Panc1 (cell line): ENCODE data around the gene GPC6. TPM values are rescaled to one million over a fixed set of nuclear protein-coding genes. Genes with fewer than 3 reads are reported as not detected.

Experiments
- ATAC-seq: fragments of 200-7000 bp; cut with Tn5 transposase; 2 replicates; pipeline ENCODE4 v1.9.1; 2020; ENCODE audit warnings: mild to moderate bottlenecking, moderate library complexity
- BruUV-seq: library from RNA; stranded (reverse); fragments of 400-500 nt; replicated peaks from 2 replicates; lab custom pipeline; 2021; lab: Mats Ljungman, UMichigan
- CTCF ChIA-PET: fragments of 300-600 bp; sonication (Branson Sonifier 250); formaldehyde crosslinking; loops from one replicate; lab custom pipeline; 2022; ENCODE audit warnings: antibody characterized with exemption; lab: Charles Lee
- POLR2A ChIA-PET: fragments of 300-600 bp; sonication (Branson Sonifier 250); formaldehyde crosslinking; loops from one replicate; lab custom pipeline; 2022; ENCODE audit warnings: antibody characterized with exemption; lab: Charles Lee
- DNase-seq: peaks from one replicate; pipeline ENCODE4 v3.0.0-alpha.2; 2010; ENCODE audit warnings: low read depth, low spot score
- H3K27ac ChIP-seq: 2 replicates; pipeline ENCODE4 v1.5.1; 2011; ENCODE audit warnings: mild to moderate bottlenecking, low read length, inconsistent platforms
- H3K27me3 ChIP-seq: fragments of 200-500 bp; sonication (Bioruptor generic); 2 replicates; pipeline ENCODE4 v1.6.0; 2014; ENCODE audit warnings: low read length, inconsistent platforms; ENCODE audit not compliant: control insufficient read depth, insufficient read depth
- H3K36me3 ChIP-seq: fragments of 200-500 bp; sonication (Bioruptor generic); 2 replicates; pipeline ENCODE4 v1.5.1; 2014; ENCODE audit warnings: inconsistent platforms, mild to moderate bottlenecking, low read length, moderate library complexity; ENCODE audit not compliant: control insufficient read depth, insufficient read depth
- H3K4me1 ChIP-seq: 2 replicates; pipeline ENCODE4 v1.5.1; 2011; ENCODE audit warnings: inconsistent platforms, mild to moderate bottlenecking, low read length, moderate library complexity; ENCODE audit not compliant: control insufficient read depth, insufficient read depth
- H3K4me3 ChIP-seq, 2 experiments: 2 replicates each; pipeline ENCODE4 v1.5.1; 2011 to 2012; ENCODE audit warnings: low read depth in 2 of 2, low read length in 2 of 2, mild to moderate bottlenecking in 2 of 2, inconsistent platforms in 1 of 2, moderate library complexity in 1 of 2
- H3K9me3 ChIP-seq: fragments of 200-500 bp; sonication (Bioruptor generic); 2 replicates; pipeline ENCODE4 v1.5.1; 2014; ENCODE audit warnings: low read depth, mild to moderate bottlenecking, inconsistent platforms, low read length, moderate library complexity; ENCODE audit not compliant: control insufficient read depth, insufficient read depth
- CTCF ChIP-seq: fragments of 450-650 bp; IDR thresholded peaks from 2 replicates; pipeline ENCODE4 v1.5.1; 2017; ENCODE audit warnings: mild to moderate bottlenecking
- POLR2AphosphoS5 ChIP-seq: IDR thresholded peaks from 2 replicates; pipeline ENCODE4 v1.6.1; 2012; ENCODE audit warnings: mild to moderate bottlenecking, low read depth, low read length, moderate library complexity
- REST ChIP-seq, 2 experiments: IDR thresholded peaks; 2 replicates each; pipeline ENCODE4 v1.6.1; 2011 to 2012; ENCODE audit warnings: low read depth in 2 of 2, control low read depth in 1 of 2, low read length in 1 of 2, mild to moderate bottlenecking in 1 of 2, moderate library complexity in 1 of 2; ENCODE audit not compliant: insufficient read depth in 1 of 2
- SIN3A ChIP-seq: IDR thresholded peaks from 2 replicates; pipeline ENCODE4 v1.6.1; 2012; ENCODE audit warnings: low read depth, mild to moderate bottlenecking, low read length, moderate library complexity, borderline replicate concordance; ENCODE audit not compliant: insufficient read depth
- TCF7L2 ChIP-seq: IDR thresholded peaks from 2 replicates; pipeline ENCODE4 v1.6.1; 2011; ENCODE audit warnings: mild to moderate bottlenecking, low read depth, low read length, inconsistent platforms
- in situ Hi-C: cut with HindIII; loops from 2 replicates; pipeline ENCODE4 v1.10.0; 2016; ENCODE audit warnings: low sequenced_read_pairs, low pct_unique_long_range_greater_than_20kb
- intact Hi-C: fragments of 100-400 bp; cut with micrococcal nuclease; formaldehyde crosslinking; loops from one replicate; pipeline ENCODE4 v1.10.0; 2022; ENCODE audit not compliant: unreplicated experiment
- total RNA-seq: library from RNA; stranded (reverse); gene quantifications from one replicate; pipeline ENCODE4 v1.2.1, GENCODE V29; 2021; ENCODE audit not compliant: unreplicated experiment

Gene GPC6
- total RNA-seq, 1 experiment from 2014 or later: 4.8 TPM

DNA sequence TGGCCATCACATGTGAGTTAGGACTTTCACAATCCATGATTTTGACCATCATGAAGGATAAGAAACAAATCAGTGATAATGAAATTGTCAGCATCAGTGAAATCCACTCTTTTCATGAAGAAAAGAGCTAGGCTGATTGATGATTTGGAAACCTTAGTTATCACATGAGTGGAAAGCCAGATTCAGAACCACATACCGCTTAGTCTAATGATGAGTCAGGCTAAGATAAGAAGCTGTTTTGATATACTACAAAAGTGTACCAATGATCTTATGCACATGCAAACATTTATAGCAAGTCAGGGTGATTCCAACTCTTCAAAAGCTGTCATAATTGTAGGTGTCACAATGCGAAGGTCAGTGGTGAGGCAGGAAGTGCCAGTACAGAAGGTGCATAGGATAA is 519.3 kb downstream of the GPC6 start:
- Histone ChIP-seq H3K27ac (no peak overlapping the region), H3K9me3 (no peaks in the 10 kb centered on the region), H3K27me3 (no peaks in the 10 kb centered on the region), H3K36me3 (no peaks in the 10 kb centered on the region), H3K4me3 (no peak overlapping the region), H3K4me1 (no peaks in the 10 kb centered on the region)
- intact Hi-C loops (no loop called here), in situ Hi-C loops (no loop called here)
- ATAC-seq (no peak), DNase-seq (no peak)
- no peak for TF ChIP-seq SIN3A
- TF ChIP-seq POLR2AphosphoS5: no peak
- no peak for TF ChIP-seq TCF7L2
- TF ChIP-seq CTCF: no peak
- no peak for TF ChIP-seq REST (IDR thresholded peaks at IDR 0.05; ENCODE audit: insufficient read depth in 1 of 2, low read depth in 2 of 2, low read length in 1 of 2)
- BruUV-seq: no TSS peak
- ChIA-PET POLR2A (no interaction called here), CTCF (no interaction called here)

DNA sequence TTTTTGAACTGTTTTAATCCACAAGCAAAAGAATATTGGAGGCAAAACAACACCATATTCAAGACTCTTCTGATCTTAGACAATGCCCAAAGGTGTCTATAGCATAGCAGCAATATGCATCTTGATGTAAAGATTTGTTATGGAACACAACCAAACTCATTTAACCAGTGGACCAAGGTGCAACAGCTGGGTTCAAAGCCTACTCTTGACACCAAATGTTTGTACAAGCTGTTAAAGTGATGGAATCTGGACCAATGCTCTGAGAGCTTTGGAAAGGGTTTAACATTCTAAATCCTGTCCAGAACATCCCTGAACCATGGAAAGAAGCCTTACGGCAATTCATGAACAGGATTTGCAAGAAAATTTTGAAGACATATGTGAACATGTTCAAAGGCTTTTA is 520.0 kb downstream of the GPC6 start:
- intact Hi-C loops (no loop called here), in situ Hi-C loops (no loop called here)
- no peaks in the 10 kb centered on the region for H3K27me3 ChIP-seq
- no peaks in the 10 kb centered on the region for H3K9me3 ChIP-seq
- no peaks in the 10 kb centered on the region for H3K36me3 ChIP-seq
- CTCF ChIA-PET: no interaction called here
- no peaks in the 10 kb centered on the region for H3K4me1 ChIP-seq
- POLR2A ChIA-PET: no interaction called here
- no peak overlapping the region for H3K27ac ChIP-seq
- DNase-seq (no peak), ATAC-seq (no peak)
- no TSS peak for BruUV-seq
- no peak overlapping the region for H3K4me3 ChIP-seq
- no peak for TF ChIP-seq SIN3A
- TF ChIP-seq REST (IDR thresholded peaks at IDR 0.05; ENCODE audit: insufficient read depth in 1 of 2, low read depth in 2 of 2, low read length in 1 of 2): no peak
- TF ChIP-seq POLR2AphosphoS5: no peak
- no peak for TF ChIP-seq CTCF
- no peak for TF ChIP-seq TCF7L2
